ENCODE measurements around the gene ELMOD3.
"Not testable (repeated sequence)": the region's sequence is repeated elsewhere in the genome, so short reads cannot be mapped to it uniquely, and the experiment has no call there.

DNA sequence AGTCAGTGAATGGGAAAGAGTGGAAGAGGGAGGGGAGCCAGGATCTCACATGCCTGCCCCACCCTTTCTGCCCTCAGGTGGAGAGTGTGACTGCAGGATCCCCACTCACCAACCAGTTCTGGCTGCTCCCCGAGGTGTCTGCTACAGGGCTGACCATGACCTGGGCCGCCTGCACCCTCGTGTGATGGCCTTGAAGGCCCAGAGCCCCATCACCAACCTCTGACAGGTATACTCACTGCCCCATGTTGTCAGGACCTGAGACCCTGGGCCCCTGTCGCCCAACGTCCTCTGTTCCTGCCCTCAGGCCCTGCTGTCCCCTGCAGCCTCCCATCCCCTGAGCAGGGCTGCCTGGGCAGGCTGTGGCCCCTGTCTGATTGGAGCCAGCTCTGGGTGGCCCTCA lies 38.6 kb upstream of the ELMOD3 start:
- TF ChIP-seq, protein P1, sequence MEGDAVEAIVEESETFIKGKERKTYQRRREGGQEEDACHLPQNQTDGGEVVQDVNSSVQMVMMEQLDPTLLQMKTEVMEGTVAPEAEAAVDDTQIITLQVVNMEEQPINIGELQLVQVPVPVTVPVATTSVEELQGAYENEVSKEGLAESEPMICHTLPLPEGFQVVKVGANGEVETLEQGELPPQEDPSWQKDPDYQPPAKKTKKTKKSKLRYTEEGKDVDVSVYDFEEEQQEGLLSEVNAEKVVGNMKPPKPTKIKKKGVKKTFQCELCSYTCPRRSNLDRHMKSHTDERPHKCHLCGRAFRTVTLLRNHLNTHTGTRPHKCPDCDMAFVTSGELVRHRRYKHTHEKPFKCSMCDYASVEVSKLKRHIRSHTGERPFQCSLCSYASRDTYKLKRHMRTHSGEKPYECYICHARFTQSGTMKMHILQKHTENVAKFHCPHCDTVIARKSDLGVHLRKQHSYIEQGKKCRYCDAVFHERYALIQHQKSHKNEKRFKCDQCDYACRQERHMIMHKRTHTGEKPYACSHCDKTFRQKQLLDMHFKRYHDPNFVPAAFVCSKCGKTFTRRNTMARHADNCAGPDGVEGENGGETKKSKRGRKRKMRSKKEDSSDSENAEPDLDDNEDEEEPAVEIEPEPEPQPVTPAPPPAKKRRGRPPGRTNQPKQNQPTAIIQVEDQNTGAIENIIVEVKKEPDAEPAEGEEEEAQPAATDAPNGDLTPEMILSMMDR (IDR thresholded peaks at IDR 0.05 in 4 of 5, conservative IDR thresholded peaks at IDR 0.05 in 1 of 5): not testable (repeated sequence)
- not testable (repeated sequence) for TF ChIP-seq POLR2A (IDR thresholded peaks at IDR 0.05)
